HepG2 (cell line): ENCODE results near the gene PTPRE. TPM values are rescaled to one million over a fixed set of nuclear protein-coding genes. Genes with fewer than 3 reads are reported as not detected.

ENCODE experiments used
- AGO2 ChIP-seq: fragments of 200-400 bp; formaldehyde crosslinking; optimal IDR thresholded peaks from 2 replicates; pipeline ENCODE3; 2017; ENCODE audit warnings: mild to moderate bottlenecking, low read depth, low read length, moderate library complexity
- HNRNPUL1 ChIP-seq: fragments of 200-400 bp; formaldehyde crosslinking; IDR thresholded peaks from 2 replicates; pipeline ENCODE4 v1.6.1; 2017; ENCODE audit warnings: low read depth, mild to moderate bottlenecking, low read length, moderate library complexity
- MXD3 ChIP-seq: IDR thresholded peaks from 2 replicates; pipeline ENCODE4 v1.6.1; 2016; ENCODE audit warnings: mild to moderate bottlenecking, missing biosample characterization, missing genetic modification reagents
- NFYB ChIP-seq: sonication (generic); formaldehyde crosslinking; IDR thresholded peaks from 2 replicates; pipeline ENCODE4 v1.4.0; 2020; ENCODE audit warnings: missing genetic modification reagents
- REPIN1 ChIP-seq: sonication (generic); formaldehyde crosslinking; IDR thresholded peaks from 2 replicates; pipeline ENCODE4 v1.8.0; 2022; ENCODE audit warnings: missing genetic modification reagents, low read depth, mild to moderate bottlenecking, borderline replicate concordance
- REXO4 ChIP-seq: sonication (generic); formaldehyde crosslinking; IDR thresholded peaks from 2 replicates; pipeline ENCODE4 v1.8.0; 2022; ENCODE audit warnings: missing genetic modification reagents, mild to moderate bottlenecking, borderline replicate concordance
- SMAD9 ChIP-seq: sonication (generic); formaldehyde crosslinking; IDR thresholded peaks from 2 replicates; pipeline ENCODE4 v1.5.1; 2020; ENCODE audit warnings: mild to moderate bottlenecking, missing genetic modification reagents
- TIGD3 ChIP-seq: sonication (generic); formaldehyde crosslinking; IDR thresholded peaks from 2 replicates; pipeline ENCODE4 v1.5.1; 2020; ENCODE audit warnings: mild to moderate bottlenecking, missing genetic modification reagents, borderline replicate concordance
- ZNF563 ChIP-seq: sonication (generic); formaldehyde crosslinking; IDR thresholded peaks from 2 replicates; pipeline ENCODE4 v1.8.0; 2022; ENCODE audit warnings: mild to moderate bottlenecking, moderate library complexity, missing genetic modification reagents
- ZNF616 ChIP-seq: sonication (generic); formaldehyde crosslinking; IDR thresholded peaks from 2 replicates; pipeline ENCODE4 v1.5.0; 2020; ENCODE audit warnings: low read depth, mild to moderate bottlenecking, missing genetic modification reagents
- ZSCAN9 ChIP-seq: IDR thresholded peaks from 2 replicates; pipeline ENCODE4 v1.6.1; 2016; ENCODE audit warnings: borderline replicate concordance
- polyA plus RNA-seq, 8 experiments: library from polyadenylated mRNA; depleted of rRNA in 3 of 8; stranded (reverse) in 7 of 8; unstranded in 1 of 8; fragments of >200 nt; fragmentation: Illumina TruSeq in 4 of 8; extraction: Trizol in 4 of 8; gene quantifications; 2 replicates each; pipeline versions ENCODE4 v1.2.1 to v1.2.3, GENCODE V29; 2011 to 2016; ENCODE audit warnings: low read depth in 4 of 8, missing spikeins in 1 of 8, mixed read lengths in 1 of 8; ENCODE audit not compliant: insufficient read depth in 1 of 8
- total RNA-seq, 5 experiments: library from RNA; depleted of rRNA; stranded (reverse); fragments of >200 nt; fragmentation: Illumina TruSeq; extraction: Trizol; gene quantifications; 2 replicates each; pipeline ENCODE4 v1.2.3, GENCODE V29; 2016; ENCODE audit warnings: low read depth in 1 of 5
- TF ChIP-seq, protein P1 (sequence below), 2 experiments: IDR thresholded peaks; 2 replicates each; pipeline ENCODE4 v1.6.1; 2011 to 2012; ENCODE audit warnings: low read length in 2 of 2, borderline replicate concordance in 1 of 2, low read depth in 1 of 2, mild to moderate bottlenecking in 1 of 2, moderate library complexity in 1 of 2
- TF ChIP-seq, protein P2 (sequence below): sonication (generic); formaldehyde crosslinking; IDR thresholded peaks from 2 replicates; pipeline ENCODE4 v1.4.0; 2020; ENCODE audit warnings: missing genetic modification reagents, borderline replicate concordance
- TF ChIP-seq, protein P3 (sequence below): sonication (generic); formaldehyde crosslinking; IDR thresholded peaks from 2 replicates; pipeline ENCODE4 v1.4.0; 2020; ENCODE audit warnings: missing genetic modification reagents
- TF ChIP-seq, protein P4 (sequence below): sonication (generic); formaldehyde crosslinking; IDR thresholded peaks from 2 replicates; pipeline ENCODE4 v1.4.0; 2020; ENCODE audit warnings: missing genetic modification reagents, borderline replicate concordance

PTPRE gene
- total and polyA plus RNA-seq, 2 of the 13 experiments (the other 11 are each of a cell fraction or from before 2014, with no cell fraction given) = 0.01 to 0.02 TPM

DNA sequence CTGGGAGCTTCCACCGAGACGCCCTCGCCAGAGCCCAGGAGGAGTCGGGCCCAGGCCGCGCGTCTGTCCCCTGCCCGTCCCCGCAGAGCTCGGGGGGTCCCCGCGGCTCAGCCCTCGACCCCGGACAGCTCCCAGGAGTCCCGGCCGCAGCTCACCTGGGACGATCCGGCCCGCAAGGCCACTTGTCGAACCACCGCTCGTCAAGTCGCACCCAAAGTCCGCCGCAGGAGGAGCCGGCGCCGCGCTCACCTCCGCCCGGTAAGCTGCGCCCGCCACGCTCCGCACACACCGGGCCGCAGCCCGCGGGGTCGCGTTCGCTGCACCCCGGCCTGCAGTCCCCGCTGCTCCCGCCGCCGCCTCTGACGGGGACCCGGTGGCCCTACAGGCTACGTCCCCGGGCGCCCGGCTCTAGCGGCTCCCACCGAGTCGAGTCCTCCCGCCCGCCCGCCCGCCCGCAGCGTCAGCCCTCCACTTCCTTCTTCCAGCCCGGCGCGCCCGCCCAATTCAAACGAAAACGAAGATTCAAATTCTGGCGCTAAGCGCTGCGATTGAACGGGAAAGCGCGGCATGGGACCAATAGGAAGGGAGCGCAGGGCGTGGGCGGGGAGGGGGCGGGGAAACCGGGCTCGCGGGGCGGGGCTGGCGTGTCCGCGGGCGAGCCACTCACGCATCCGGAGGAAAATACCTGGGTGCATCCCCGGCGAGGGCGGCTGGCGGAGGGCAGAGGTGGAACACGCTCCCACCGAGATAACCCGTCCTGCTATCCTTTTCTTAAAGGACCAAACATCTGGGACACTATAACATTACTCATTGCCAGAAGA is 219.3 kb downstream of the PTPRE start, which contains the start of gene MKI67 (continued):
- TF ChIP-seq, protein P1, sequence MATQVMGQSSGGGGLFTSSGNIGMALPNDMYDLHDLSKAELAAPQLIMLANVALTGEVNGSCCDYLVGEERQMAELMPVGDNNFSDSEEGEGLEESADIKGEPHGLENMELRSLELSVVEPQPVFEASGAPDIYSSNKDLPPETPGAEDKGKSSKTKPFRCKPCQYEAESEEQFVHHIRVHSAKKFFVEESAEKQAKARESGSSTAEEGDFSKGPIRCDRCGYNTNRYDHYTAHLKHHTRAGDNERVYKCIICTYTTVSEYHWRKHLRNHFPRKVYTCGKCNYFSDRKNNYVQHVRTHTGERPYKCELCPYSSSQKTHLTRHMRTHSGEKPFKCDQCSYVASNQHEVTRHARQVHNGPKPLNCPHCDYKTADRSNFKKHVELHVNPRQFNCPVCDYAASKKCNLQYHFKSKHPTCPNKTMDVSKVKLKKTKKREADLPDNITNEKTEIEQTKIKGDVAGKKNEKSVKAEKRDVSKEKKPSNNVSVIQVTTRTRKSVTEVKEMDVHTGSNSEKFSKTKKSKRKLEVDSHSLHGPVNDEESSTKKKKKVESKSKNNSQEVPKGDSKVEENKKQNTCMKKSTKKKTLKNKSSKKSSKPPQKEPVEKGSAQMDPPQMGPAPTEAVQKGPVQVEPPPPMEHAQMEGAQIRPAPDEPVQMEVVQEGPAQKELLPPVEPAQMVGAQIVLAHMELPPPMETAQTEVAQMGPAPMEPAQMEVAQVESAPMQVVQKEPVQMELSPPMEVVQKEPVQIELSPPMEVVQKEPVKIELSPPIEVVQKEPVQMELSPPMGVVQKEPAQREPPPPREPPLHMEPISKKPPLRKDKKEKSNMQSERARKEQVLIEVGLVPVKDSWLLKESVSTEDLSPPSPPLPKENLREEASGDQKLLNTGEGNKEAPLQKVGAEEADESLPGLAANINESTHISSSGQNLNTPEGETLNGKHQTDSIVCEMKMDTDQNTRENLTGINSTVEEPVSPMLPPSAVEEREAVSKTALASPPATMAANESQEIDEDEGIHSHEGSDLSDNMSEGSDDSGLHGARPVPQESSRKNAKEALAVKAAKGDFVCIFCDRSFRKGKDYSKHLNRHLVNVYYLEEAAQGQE (IDR thresholded peaks at IDR 0.05; ENCODE audit: borderline replicate concordance in 1 of 2, low read depth in 1 of 2, low read length in 2 of 2) = 0 out of 4 replicates have a peak, but pooled peaks of 1 of the 2 experiments have one; percentile 23
- TF ChIP-seq ZNF616 (CRISPR knock-in tag) (no peak), REXO4 (CRISPR knock-in tag) (peak; percentile 74; the same call in 1 of the 2 replicates), NFYB (peak; percentile 85), HNRNPUL1 (no peak), SMAD9 (CRISPR knock-in tag) (no peak), ZSCAN9 (CRISPR knock-in tag) (no peak), AGO2 (peak; percentile 61), MXD3 (CRISPR knock-in tag) (no peak), TIGD3 (CRISPR knock-in tag) (no peak), ZNF563 (CRISPR knock-in tag) (peak; percentile 36; the same call in 1 of the 2 replicates), REPIN1 (CRISPR knock-in tag) (0 out of 2 replicates have a peak, but pooled peaks have one; percentile 40)
- TF ChIP-seq, protein P2, sequence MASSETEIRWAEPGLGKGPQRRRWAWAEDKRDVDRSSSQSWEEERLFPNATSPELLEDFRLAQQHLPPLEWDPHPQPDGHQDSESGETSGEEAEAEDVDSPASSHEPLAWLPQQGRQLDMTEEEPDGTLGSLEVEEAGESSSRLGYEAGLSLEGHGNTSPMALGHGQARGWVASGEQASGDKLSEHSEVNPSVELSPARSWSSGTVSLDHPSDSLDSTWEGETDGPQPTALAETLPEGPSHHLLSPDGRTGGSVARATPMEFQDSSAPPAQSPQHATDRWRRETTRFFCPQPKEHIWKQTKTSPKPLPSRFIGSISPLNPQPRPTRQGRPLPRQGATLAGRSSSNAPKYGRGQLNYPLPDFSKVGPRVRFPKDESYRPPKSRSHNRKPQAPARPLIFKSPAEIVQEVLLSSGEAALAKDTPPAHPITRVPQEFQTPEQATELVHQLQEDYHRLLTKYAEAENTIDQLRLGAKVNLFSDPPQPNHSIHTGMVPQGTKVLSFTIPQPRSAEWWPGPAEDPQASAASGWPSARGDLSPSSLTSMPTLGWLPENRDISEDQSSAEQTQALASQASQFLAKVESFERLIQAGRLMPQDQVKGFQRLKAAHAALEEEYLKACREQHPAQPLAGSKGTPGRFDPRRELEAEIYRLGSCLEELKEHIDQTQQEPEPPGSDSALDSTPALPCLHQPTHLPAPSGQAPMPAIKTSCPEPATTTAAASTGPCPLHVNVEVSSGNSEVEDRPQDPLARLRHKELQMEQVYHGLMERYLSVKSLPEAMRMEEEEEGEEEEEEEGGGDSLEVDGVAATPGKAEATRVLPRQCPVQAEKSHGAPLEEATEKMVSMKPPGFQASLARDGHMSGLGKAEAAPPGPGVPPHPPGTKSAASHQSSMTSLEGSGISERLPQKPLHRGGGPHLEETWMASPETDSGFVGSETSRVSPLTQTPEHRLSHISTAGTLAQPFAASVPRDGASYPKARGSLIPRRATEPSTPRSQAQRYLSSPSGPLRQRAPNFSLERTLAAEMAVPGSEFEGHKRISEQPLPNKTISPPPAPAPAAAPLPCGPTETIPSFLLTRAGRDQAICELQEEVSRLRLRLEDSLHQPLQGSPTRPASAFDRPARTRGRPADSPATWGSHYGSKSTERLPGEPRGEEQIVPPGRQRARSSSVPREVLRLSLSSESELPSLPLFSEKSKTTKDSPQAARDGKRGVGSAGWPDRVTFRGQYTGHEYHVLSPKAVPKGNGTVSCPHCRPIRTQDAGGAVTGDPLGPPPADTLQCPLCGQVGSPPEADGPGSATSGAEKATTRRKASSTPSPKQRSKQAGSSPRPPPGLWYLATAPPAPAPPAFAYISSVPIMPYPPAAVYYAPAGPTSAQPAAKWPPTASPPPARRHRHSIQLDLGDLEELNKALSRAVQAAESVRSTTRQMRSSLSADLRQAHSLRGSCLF (CRISPR knock-in tag) = no peak
- TF ChIP-seq, protein P3, sequence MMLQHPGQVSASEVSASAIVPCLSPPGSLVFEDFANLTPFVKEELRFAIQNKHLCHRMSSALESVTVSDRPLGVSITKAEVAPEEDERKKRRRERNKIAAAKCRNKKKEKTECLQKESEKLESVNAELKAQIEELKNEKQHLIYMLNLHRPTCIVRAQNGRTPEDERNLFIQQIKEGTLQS = no peak
- TF ChIP-seq, protein P4, sequence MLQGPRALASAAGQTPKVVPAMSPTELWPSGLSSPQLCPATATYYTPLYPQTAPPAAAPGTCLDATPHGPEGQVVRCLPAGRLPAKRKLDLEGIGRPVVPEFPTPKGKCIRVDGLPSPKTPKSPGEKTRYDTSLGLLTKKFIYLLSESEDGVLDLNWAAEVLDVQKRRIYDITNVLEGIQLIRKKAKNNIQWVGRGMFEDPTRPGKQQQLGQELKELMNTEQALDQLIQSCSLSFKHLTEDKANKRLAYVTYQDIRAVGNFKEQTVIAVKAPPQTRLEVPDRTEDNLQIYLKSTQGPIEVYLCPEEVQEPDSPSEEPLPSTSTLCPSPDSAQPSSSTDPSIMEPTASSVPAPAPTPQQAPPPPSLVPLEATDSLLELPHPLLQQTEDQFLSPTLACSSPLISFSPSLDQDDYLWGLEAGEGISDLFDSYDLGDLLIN (CRISPR knock-in tag) = peak; percentile 90; the same call in 1 of the 2 replicates
